ENCODE data around the gene LELP1. TPM values are rescaled to one million over a fixed set of nuclear protein-coding genes. Genes with fewer than 3 reads are reported as not detected.

LELP1 gene
- total RNA-seq, 2 experiments from 2014 or later: not detected

Other genes with a start within 250 kb of the LELP1 start
- not detected for gene SPRR4, start 232.8 kb upstream of the LELP1 start, total RNA-seq
- not detected for gene SPRR1A, start 219.3 kb upstream of the LELP1 start, total RNA-seq
- not detected for gene SPRR3, start 201.7 kb upstream of the LELP1 start, total RNA-seq
- gene SPRR1B, start 172.2 kb upstream of the LELP1 start, total RNA-seq: not detected
- gene SPRR2D, start 162.3 kb upstream of the LELP1 start, total RNA-seq: not detected
- gene SPRR2A, start 145.9 kb upstream of the LELP1 start, total RNA-seq: not detected
- gene SPRR2B, start 131.8 kb upstream of the LELP1 start, total RNA-seq: not detected
- not detected for gene SPRR2E, start 108.9 kb upstream of the LELP1 start, total RNA-seq
- not detected for gene SPRR2F, start 89.9 kb upstream of the LELP1 start, total RNA-seq
- not detected for gene SPRR2G, start 52.5 kb upstream of the LELP1 start, total RNA-seq
- not detected for gene PRR9, start 14.2 kb downstream of the LELP1 start, total RNA-seq
- not detected for gene LORICRIN, start 56.3 kb downstream of the LELP1 start, total RNA-seq
- not detected for gene PGLYRP3, start 109.5 kb downstream of the LELP1 start, total RNA-seq
- gene PGLYRP4, start 145.4 kb downstream of the LELP1 start, total RNA-seq: not detected
- not detected for gene S100A9, start 154.4 kb downstream of the LELP1 start, total RNA-seq
- gene S100A12, start 172.2 kb downstream of the LELP1 start, total RNA-seq: not detected
- gene S100A8, start 187.6 kb downstream of the LELP1 start, total RNA-seq: not detected
- gene S100A7A, start 213.1 kb downstream of the LELP1 start, total RNA-seq: not detected

All from activated CD8-positive, alpha-beta memory T cell treated with anti-CD3 and anti-CD28 coated beads for 36 hours (primary cell).